GM19043 (cell line): ENCODE measurements around the gene KANSL1L.
"Not testable (repeated sequence)": the region's sequence is repeated elsewhere in the genome, so short reads cannot be mapped to it uniquely, and the experiment has no call there.

Experiments
- ATAC-seq: cut with Tn5 transposase; IDR thresholded peaks from one replicate; pipeline ENCODE4 v1.9.1; 2021; ENCODE audit warnings: low read depth; ENCODE audit not compliant: unreplicated experiment

Gene KANSL1L

DNA sequence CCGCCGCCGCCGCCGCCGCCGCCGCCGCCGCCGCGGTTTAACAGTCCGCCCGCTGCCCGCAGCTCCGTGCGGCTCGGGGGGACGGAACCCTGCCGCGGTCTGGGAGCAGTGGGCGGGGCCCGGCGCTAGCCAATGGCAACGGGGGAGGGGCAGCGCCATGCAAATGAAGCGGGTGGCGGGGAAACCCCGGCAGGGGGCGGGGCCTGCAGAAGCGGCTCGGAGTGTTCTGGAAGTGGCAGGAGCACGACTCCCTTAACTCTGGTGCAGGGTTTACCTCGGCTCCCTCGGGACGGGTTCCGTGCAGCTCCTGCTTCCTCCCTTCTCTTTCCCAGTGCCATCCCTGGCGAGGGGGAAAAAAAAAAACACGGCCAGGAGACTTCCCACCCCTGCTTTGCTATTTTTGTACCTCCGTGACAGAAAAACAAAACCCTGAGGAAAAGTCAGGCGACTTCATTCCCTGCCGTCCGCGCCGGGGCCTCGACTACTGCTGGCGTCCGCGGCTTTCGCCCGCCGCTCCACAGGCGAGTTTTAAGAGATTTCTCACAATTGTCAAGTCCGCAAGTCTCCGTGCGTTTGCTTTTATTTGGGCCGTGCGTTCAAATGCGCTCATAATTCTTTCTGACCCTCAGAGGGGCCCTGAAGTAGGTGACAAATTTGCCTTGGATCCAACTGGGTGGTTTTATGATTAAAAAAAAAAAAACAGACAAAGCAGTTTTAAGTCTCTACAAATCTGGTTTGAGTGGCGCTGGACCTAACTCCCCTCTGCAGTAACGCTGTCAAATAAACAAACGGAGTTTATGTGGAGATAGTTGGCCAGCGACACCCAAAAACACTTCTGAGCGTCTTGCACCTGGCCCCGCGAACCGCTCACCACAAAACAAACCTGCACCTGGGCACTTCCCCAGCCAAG lies at the start of gene KANSL1L:
KANSL1L (minus strand) TSS at position 101 of the 910 bp plus-strand sequence. CDS start 16,827 bp downstream, outside the sequence.
- peak; percentile 56 for ATAC-seq

- no peak for ATAC-seq
Observed at GRCh38 chr2:210215120-210215519, 43.9 kb upstream of the KANSL1L start.

DNA sequence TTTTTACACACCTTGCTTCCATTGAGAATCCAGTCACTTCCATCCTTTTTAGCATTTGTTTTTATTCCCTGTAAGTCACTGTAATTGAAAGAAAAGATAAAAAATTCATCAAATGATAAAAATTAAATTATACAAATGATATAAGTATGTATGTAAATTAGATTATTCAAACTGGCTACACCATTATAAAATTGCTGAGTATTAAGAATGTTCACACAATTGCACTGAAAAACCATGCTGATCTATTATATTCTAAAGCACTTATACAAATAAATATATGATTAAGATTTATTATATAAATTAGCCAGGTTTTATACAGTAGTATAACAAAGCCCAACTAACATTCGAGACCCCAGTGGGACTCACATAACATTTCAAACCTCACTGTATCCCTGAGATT lies 39.0 kb upstream of the KANSL1L start:
- ATAC-seq, result no peak

- no peak for ATAC-seq
Observed at GRCh38 chr2:210207929-210208328, 36.7 kb upstream of the KANSL1L start.

DNA sequence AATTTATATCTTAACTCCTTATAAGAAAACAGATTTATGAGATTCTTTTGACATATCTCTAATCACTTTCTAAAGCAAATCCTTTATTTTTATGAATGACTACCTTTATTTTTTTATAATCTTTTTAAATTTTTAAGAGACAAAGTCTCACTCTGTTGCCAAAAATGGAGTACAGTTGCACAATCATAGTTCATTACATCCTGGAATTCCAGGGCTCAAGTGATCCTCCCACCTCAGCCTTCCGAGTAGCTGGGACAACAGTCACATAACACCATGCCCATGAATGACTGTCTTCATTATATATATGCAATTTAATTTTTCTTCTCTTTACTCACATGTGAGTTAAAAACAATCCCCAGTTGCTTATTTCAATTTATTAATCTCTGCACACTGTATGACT lies 32.3 kb upstream of the KANSL1L start:
- ATAC-seq, result no peak

DNA sequence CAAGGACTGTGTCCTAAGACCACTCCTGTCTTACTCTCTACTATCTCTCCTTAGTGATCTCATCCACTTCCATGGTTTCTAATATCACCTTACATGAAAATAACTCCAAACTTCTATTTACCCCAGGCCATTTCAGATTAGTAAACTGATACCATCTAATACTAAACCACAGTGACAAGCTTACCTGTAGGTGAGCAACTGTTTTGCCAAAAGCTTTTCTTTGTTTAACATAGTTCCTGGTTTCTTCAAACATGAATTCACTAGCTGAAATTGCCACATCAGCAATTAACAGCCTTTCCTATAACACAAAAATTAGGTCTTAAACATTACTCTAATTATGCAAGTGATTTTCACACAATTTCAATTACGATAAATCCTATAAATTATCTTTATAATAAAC lies 31.9 kb upstream of the KANSL1L start:
- no peak for ATAC-seq

- no peak for ATAC-seq
Observed at GRCh38 chr2:210199854-210200253, 28.6 kb upstream of the KANSL1L start.

DNA sequence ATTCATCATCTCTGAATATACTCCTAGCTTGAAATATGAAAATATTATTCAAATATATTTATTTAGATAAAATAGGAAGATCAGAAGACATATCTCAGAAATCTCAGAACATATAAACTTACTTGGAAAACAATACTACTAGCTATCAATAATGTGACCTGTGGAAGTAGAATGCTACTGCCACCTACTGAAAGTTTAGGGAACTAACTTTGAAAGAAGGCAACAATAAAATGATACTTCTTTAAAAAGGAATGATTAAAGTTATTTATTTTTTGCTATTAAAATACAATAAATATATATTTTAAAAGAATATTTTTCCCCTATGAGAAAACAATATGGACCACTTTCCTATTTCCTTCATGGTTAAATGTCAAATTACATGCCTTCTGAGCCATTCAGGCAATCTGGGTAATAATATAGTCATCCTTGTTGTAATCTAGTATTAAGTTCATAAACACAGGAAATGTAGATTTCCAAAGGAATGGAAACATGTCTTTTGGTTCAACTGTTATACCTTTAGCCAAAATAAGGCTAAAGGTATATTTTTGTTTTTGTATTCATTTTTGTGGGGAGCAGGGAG lies 28.1 kb upstream of the KANSL1L start:
- ATAC-seq, result no peak

- no peak for ATAC-seq
Observed at GRCh38 chr2:210198326-210198725, 27.1 kb upstream of the KANSL1L start.

DNA sequence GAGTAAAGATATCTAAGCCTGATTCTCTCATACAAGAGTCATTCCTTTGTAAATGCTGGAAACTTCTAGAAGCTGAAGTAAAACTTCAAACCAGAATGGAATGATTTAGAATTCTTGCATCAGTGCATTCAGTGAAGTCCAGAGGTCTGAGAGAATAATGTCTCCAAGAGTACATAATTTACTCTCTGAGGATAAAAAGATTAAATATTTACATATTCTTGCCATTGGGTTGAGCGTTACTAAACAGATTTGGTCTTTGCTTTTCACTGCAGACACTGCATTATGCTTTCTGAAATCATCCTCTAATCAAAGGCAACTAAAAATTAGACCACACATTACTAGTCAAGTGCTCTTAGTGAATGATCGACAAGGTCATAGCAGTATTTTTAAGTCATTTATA lies 26.5 kb upstream of the KANSL1L start:
- ATAC-seq, result no peak

- ATAC-seq, result peak; percentile 33
Observed at GRCh38 chr2:210195101-210195852, 24.1 kb upstream of the KANSL1L start.

- ATAC-seq, result peak; percentile 47
Observed at GRCh38 chr2:210190345-210190744, 19.1 kb upstream of the KANSL1L start.

DNA sequence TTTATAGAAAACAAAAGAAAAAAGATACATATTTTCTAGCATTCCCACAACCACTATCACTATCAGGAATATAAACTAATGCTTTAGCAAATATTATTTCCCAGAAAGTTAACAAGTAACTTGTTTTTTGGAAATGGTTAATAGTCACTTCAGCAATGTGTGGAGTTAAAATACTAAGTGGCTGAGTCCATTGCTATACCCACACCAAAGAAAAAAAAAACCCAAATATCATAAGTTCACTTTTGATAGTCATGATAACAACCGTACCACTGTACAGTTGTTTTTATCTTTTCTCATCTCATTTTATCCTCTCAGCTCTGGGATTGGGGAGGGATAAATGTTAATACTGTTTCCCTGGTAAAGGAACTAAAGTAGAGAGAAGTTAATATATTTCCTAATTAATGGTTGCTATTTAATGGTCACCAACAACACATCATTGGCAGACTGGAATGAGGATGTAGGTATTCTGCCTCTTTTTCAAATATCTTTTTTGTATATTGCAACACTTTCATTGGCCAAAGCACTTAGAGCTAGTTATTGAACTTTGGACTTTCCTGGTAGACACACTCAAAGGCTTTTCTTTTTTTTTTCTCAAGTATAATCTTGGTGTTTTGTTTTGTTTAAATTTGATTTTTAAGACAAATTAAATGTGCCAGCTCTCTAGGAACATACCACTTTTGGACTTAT lies 18.4 kb upstream of the KANSL1L start:
- no peak for ATAC-seq

DNA sequence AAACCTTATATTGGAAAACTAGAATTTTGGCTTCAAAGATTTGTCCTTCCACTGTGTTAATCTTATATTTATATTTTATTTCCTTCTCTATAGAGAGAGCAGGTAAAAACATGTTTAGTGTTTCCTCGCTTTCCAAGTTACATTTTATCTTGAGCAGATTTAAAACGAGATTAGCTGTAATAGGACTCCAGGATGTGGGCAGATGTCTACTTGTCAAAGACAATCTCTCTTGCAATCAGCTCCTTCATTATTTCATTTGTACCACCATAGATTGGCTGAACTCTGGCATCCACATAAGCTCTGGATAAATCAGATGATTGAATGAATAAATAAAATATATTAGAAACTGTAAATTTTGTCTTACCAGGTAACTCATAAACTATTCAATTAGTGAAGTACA lies 17.5 kb upstream of the KANSL1L start:
- no peak for ATAC-seq

DNA sequence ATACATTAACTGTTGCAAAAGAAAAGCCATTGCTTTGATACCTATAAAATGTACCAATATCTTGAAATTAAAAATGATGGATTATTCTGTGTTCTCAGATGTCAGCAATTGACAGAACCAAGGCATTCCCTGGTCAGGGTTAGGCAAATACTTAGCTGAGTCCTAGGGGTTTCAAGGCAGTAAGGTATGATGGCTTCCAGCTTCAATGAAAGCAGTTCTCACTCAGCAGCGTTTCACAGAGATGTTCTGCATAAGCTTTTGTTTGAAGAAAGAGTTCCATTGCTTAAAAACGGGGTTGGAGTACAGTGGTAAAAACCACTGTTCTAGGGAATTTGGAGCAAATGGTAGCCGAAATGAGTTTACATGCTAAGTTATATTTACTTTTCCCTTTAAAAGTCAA lies 17.0 kb upstream of the KANSL1L start:
- ATAC-seq, result no peak

DNA sequence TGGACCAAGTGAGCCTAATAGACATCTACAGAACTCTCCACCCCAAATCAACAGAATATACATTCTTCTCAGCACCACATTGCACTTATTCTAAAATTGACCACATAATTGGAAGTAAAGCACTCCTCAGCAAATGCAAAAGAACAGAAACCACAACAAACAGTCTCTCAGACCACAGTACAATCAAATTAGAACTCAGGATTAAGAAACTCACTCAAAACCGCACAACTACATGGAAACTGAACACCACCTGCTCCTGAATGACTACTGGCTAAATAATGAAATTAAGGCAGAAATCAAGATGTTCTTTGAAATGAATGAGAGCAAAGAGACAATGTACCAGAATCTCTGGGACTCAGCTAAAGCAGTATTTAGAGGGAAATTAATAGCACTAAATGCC lies 12.7 kb upstream of the KANSL1L start:
- not testable (repeated sequence) for ATAC-seq

GRCh38 chr2:210181606-210182088 lies 10.4 kb upstream of the KANSL1L start:
- ATAC-seq, result not testable (repeated sequence)

DNA sequence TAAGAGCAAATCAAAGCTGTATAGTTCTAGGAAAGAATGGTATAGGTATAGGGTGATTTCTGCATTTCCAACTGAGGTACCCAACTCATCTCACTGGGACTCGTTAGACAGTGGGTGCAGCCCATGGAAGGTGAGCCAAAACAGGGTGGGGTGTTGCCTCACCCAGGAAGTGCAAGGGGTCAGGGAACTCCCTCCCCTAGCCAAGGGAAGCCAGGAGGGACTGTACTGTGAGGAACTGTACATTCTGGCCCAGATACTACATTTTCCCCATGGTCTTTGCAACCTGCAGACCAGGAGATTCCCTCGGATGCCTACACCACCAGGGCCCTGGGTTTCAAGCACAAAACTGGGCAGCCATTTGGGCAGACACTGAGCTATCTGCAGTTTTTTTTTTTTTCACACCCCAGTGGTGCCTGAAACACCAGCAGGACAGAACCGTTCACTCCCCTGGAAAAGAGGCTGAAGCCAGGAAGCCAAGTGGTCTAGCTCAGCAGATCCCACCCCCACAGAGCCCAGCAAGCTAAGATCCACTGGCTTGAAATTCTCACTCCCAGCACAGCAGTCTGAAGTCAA lies 9.9 kb upstream of the KANSL1L start:
- not testable (repeated sequence) for ATAC-seq

DNA sequence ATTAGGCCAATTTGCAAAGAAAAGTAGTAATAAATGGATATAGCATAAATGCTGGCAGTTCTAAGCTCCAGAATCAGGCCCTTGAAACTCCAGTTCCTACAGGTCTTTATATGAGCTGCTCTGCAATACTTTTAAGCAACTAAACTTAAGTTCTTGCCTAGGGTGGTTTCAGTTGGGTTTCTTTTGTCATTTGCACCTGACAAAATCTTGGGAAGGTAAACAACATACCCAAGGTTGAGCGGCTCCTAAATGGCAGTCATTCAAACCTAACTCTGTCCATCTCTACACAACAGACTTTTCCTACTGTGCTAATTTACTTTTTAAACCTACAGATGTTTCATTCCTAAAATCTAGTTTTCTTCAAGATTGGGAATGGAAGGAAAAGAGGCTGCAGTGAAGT lies 9.3 kb upstream of the KANSL1L start:
- no peak for ATAC-seq

DNA sequence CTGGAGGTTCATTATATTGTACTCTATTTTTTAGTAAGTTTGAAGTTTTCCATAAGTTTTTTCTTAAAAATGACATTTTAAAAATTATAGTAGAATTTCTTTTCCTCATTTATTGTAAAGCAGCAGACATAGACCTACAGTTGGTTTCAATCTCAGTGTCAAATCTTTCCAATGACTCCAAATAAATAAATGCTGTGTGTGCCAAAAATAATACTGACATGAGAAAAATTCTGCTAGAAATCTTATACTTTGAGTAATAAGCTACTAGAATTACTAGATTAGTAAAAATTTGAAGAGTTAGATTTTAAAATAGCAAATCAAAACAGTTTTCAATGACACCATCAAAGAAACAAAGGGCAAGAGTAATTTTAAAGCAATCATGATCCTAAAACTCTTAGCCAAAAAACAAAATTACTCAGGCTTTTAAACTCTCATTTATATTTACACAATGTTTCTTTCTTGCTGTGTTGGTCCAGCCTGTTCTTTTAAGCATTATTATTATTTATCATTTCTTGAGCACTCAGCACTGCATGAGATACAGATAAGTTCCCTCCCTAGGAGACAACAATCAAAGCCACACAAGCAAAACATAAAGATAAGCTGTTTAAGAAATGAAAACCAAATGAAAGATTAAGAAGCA lies 8.3 kb upstream of the KANSL1L start:
- ATAC-seq, result no peak
